GM18508 (cell line): ENCODE results near the gene SMYD3.
"Not testable (repeated sequence)": the region's sequence is repeated elsewhere in the genome, so short reads cannot be mapped to it uniquely, and the experiment has no call there.

ENCODE experiments used
- ATAC-seq: cut with Tn5 transposase; IDR thresholded peaks from one replicate; pipeline ENCODE4 v1.9.1; 2021; ENCODE audit warnings: moderate number of reproducible peaks; ENCODE audit not compliant: insufficient read depth, unreplicated experiment

SMYD3 gene

GRCh38 chr1:245952383-245953026 lies 554.6 kb downstream of the SMYD3 start:
- ATAC-seq: no peak

- ATAC-seq: no peak
These were observed 558.3 kb downstream of the SMYD3 start for GRCh38 chr1:245948786-245949185.

- ATAC-seq: no peak
These were observed 560.2 kb downstream of the SMYD3 start for GRCh38 chr1:245946905-245947304.

GRCh38 chr1:245945136-245945535 lies 561.9 kb downstream of the SMYD3 start:
- ATAC-seq: not testable (repeated sequence)

- ATAC-seq: no peak
These were observed 564.2 kb downstream of the SMYD3 start for GRCh38 chr1:245942856-245943255.

- not testable (repeated sequence) for ATAC-seq
These were observed 565.3 kb downstream of the SMYD3 start for GRCh38 chr1:245941771-245942170.

- no peak for ATAC-seq
These were observed 567.2 kb downstream of the SMYD3 start for GRCh38 chr1:245939756-245940345.

GRCh38 chr1:245938046-245938435 lies 569.0 kb downstream of the SMYD3 start:
- ATAC-seq: no peak

- ATAC-seq: no peak
These were observed 569.6 kb downstream of the SMYD3 start for GRCh38 chr1:245937316-245938045.

- no peak for ATAC-seq
These were observed 572.7 kb downstream of the SMYD3 start for GRCh38 chr1:245934409-245934808.

- no peak for ATAC-seq
These were observed 573.5 kb downstream of the SMYD3 start for GRCh38 chr1:245933431-245934045.

- ATAC-seq: no peak
These were observed 574.6 kb downstream of the SMYD3 start for GRCh38 chr1:245932302-245932972.

- ATAC-seq: no peak
These were observed 575.6 kb downstream of the SMYD3 start for GRCh38 chr1:245931450-245931849.

- ATAC-seq: no peak
These were observed 577.9 kb downstream of the SMYD3 start for GRCh38 chr1:245929224-245929623.

- no peak for ATAC-seq
These were observed 580.2 kb downstream of the SMYD3 start for GRCh38 chr1:245926888-245927287.

- no peak for ATAC-seq
These were observed 583.9 kb downstream of the SMYD3 start for GRCh38 chr1:245923215-245923614.

- ATAC-seq: no peak
These were observed 585.7 kb downstream of the SMYD3 start for GRCh38 chr1:245921417-245921816.

- no peak for ATAC-seq
These were observed 589.7 kb downstream of the SMYD3 start for GRCh38 chr1:245917403-245917802.

GRCh38 chr1:245915841-245916240 lies 591.2 kb downstream of the SMYD3 start:
- ATAC-seq: no peak

- ATAC-seq: no peak
These were observed 591.7 kb downstream of the SMYD3 start for GRCh38 chr1:245915406-245915805.

- ATAC-seq: no peak
These were observed 598.5 kb downstream of the SMYD3 start for GRCh38 chr1:245908543-245908942.
